Activated CD4-positive, alpha-beta memory T cell treated with anti-CD3 and anti-CD28 coated beads for 36 hours (primary cell): Measurements from ENCODE around the gene SMURF1. TPM values are rescaled to one million over a fixed set of nuclear protein-coding genes. Genes with fewer than 3 reads are reported as not detected.

Experiments
- CTCF ChIA-PET: fragments of 350-600 bp; sonication (Branson Sonifier 250); formaldehyde crosslinking; loops from one replicate; lab custom pipeline; 2021; ENCODE audit warnings: antibody characterized with exemption, inconsistent platforms; lab: Charles Lee
- POLR2A ChIA-PET: fragments of 350-600 bp; sonication (Branson Sonifier 250); formaldehyde crosslinking; loops from one replicate; lab custom pipeline; 2021; ENCODE audit warnings: antibody characterized with exemption; lab: Charles Lee
- DNase-seq: peaks from one replicate; pipeline ENCODE4 v3.0.0-alpha.2; 2020
- H3K27ac Mint-ChIP-seq: one replicate; pipeline ENCODE4 v1.8.0; 2021; ENCODE audit warnings: mixed read lengths
- H3K27me3 Mint-ChIP-seq: one replicate; pipeline ENCODE4 v1.8.0; 2021; ENCODE audit warnings: mixed read lengths
- H3K36me3 Mint-ChIP-seq: one replicate; pipeline ENCODE4 v1.8.0; 2021; ENCODE audit warnings: mixed read lengths
- H3K4me1 Mint-ChIP-seq: one replicate; pipeline ENCODE4 v1.8.0; 2021; ENCODE audit warnings: low read depth, mixed read lengths
- H3K4me3 Mint-ChIP-seq: one replicate; pipeline ENCODE4 v1.8.0; 2021; ENCODE audit warnings: mild to moderate bottlenecking, mixed read lengths
- H3K9me3 Mint-ChIP-seq: one replicate; pipeline ENCODE4 v1.8.0; 2021; ENCODE audit warnings: mixed read lengths
- intact Hi-C: fragments of 100-400 bp; cut with micrococcal nuclease; formaldehyde crosslinking; loops from one replicate; pipeline ENCODE4 v1.15.1; 2023
- total RNA-seq, 2 experiments: library from RNA; stranded (reverse); gene quantifications; one replicate each; pipeline ENCODE4 v1.2.3, GENCODE V29; 2021

Gene SMURF1
- total RNA-seq, 2 experiments from 2014 or later: 14.0 to 16.2 TPM

- no peaks in the 10 kb centered on the region for H3K27me3 Mint-ChIP-seq
- no peak for DNase-seq
- H3K9me3 Mint-ChIP-seq: peaks cover 5% of the 10 kb centered on the region
- no peak overlapping the region for H3K4me3 Mint-ChIP-seq
- H3K4me1 Mint-ChIP-seq: peaks cover 15% of the 10 kb centered on the region
- intact Hi-C loops: no loop called here
- ChIA-PET POLR2A (no interaction called here), CTCF (no interaction called here)
- H3K36me3 Mint-ChIP-seq: peaks cover 13% of the 10 kb centered on the region
- no peak overlapping the region for H3K27ac Mint-ChIP-seq
Measured at GRCh38 chr7:99086944-99087343, 57.0 kb downstream of the SMURF1 start.

GRCh38 chr7:99086532-99086931, 57.4 kb downstream of the SMURF1 start:
- H3K4me3 Mint-ChIP-seq: no peak overlapping the region
- peaks cover 15% of the 10 kb centered on the region for H3K4me1 Mint-ChIP-seq
- DNase-seq: no peak
- H3K9me3 Mint-ChIP-seq: peaks cover 5% of the 10 kb centered on the region
- no peak overlapping the region for H3K27ac Mint-ChIP-seq
- ChIA-PET CTCF (no interaction called here), POLR2A (no interaction called here)
- no peaks in the 10 kb centered on the region for H3K27me3 Mint-ChIP-seq
- intact Hi-C loops: no loop called here
- peaks cover 13% of the 10 kb centered on the region for H3K36me3 Mint-ChIP-seq

DNA sequence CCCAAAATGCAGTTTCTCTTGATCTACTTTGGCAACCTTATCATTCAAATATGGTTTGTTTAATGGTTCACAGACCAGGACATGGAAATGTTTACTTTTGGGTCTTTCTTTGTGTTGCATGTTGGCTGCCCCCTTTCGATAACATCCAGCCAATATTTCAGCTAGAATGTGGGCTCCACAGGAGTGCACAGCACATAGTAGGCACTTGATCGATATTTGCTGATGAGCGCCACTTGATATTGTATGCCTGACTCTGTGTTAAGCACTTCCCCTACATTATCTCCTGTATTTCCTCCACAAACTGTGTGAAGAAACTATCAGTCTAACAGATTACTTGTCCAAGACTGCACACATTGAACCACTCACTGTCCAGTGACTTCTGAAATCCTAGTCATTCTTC, 60.2 kb downstream of the SMURF1 start:
- CTCF ChIA-PET: no interaction called here
- peaks cover 13% of the 10 kb centered on the region for H3K36me3 Mint-ChIP-seq
- no peak for DNase-seq
- POLR2A ChIA-PET: no interaction called here
- peaks cover 5% of the 10 kb centered on the region for H3K9me3 Mint-ChIP-seq
- H3K4me1 Mint-ChIP-seq: peaks cover 27% of the 10 kb centered on the region
- H3K4me3 Mint-ChIP-seq: no peak overlapping the region
- H3K27ac Mint-ChIP-seq: no peak overlapping the region
- no peaks in the 10 kb centered on the region for H3K27me3 Mint-ChIP-seq
- intact Hi-C loops: no loop called here

DNA sequence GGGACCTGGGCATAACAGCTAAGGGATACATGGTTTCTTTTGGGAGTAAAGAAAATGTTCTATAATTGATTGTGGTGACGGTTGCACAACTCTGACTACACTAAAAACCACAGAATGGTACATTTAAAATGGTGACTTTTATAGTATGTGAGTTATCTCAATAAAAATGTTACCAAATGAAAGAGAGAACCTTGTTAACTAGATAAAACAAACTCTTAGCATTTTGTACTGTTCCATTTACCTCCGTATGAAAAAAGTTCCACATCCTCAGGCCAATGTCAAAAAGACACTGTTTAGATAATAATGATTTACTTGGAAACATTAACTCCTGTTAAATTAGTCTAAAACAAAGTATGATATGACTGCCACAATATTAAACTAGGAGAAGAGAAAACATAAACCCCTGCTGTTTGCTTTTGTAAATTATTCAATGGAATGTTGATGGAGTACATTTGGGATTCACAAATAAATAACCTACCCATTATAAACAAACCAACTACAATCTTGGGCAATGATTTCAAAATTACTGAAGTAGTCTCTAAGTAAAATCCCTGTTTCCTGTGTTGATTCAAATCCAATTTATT, 60.7 kb downstream of the SMURF1 start:
- Mint-ChIP-seq H3K27ac (no peak overlapping the region), H3K4me1 (peaks cover 23% of the 10 kb centered on the region), H3K27me3 (no peaks in the 10 kb centered on the region), H3K4me3 (no peak overlapping the region), H3K9me3 (peaks cover 5% of the 10 kb centered on the region), H3K36me3 (peaks cover 11% of the 10 kb centered on the region)
- intact Hi-C loops: no loop called here
- CTCF ChIA-PET: no interaction called here
- no peak for DNase-seq
- POLR2A ChIA-PET: no interaction called here

GRCh38 chr7:99080679-99081078, 63.2 kb downstream of the SMURF1 start:
- Mint-ChIP-seq H3K4me1 (peaks cover 27% of the 10 kb centered on the region), H3K27me3 (no peaks in the 10 kb centered on the region), H3K36me3 (peaks cover 3% of the 10 kb centered on the region), H3K27ac (no peak overlapping the region), H3K4me3 (no peak overlapping the region), H3K9me3 (no peaks in the 10 kb centered on the region)
- CTCF ChIA-PET: no interaction called here
- intact Hi-C loops: no loop called here
- POLR2A ChIA-PET: no interaction called here
- no peak for DNase-seq

GRCh38 chr7:99079104-99079503, 64.8 kb downstream of the SMURF1 start:
- H3K9me3 Mint-ChIP-seq: no peaks in the 10 kb centered on the region
- intact Hi-C loops: no loop called here
- ChIA-PET POLR2A (no interaction called here), CTCF (no interaction called here)
- no peaks in the 10 kb centered on the region for H3K27me3 Mint-ChIP-seq
- peaks cover 3% of the 10 kb centered on the region for H3K36me3 Mint-ChIP-seq
- no peak overlapping the region for H3K27ac Mint-ChIP-seq
- no peak overlapping the region for H3K4me3 Mint-ChIP-seq
- no peak for DNase-seq
- H3K4me1 Mint-ChIP-seq: peaks cover 24% of the 10 kb centered on the region

GRCh38 chr7:99078416-99078815, 65.5 kb downstream of the SMURF1 start:
- no peak for DNase-seq
- no peak overlapping the region for H3K27ac Mint-ChIP-seq
- no peaks in the 10 kb centered on the region for H3K27me3 Mint-ChIP-seq
- CTCF ChIA-PET: no interaction called here
- peaks cover 24% of the 10 kb centered on the region for H3K4me1 Mint-ChIP-seq
- H3K36me3 Mint-ChIP-seq: peaks cover 3% of the 10 kb centered on the region
- intact Hi-C loops: no loop called here
- POLR2A ChIA-PET: no interaction called here
- H3K9me3 Mint-ChIP-seq: no peaks in the 10 kb centered on the region
- no peak overlapping the region for H3K4me3 Mint-ChIP-seq

DNA sequence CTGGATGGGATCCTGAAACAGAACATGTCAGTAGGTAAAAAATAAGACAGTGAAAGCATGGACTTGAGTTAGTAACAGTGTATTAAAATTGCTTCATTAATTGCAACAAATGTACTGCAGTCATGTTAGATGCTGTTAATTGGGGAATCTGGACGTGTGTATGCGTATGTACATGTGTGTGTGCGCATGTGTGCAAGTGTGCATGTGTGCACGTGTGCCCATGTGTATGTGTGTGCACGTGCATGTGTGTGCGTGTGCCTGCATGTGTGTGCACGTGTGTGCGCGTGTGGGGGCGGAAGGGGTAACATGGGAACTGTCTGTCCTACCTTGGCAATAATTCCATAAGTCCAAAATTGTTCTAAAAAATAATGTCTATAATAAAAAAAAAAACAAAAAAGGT, 67.3 kb downstream of the SMURF1 start:
- ChIA-PET POLR2A (no interaction called here), CTCF (no interaction called here)
- Mint-ChIP-seq H3K27ac (no peak overlapping the region), H3K4me1 (peaks cover 20% of the 10 kb centered on the region), H3K27me3 (no peaks in the 10 kb centered on the region), H3K9me3 (no peaks in the 10 kb centered on the region), H3K36me3 (no peaks in the 10 kb centered on the region), H3K4me3 (no peak overlapping the region)
- intact Hi-C loops: no loop called here
- DNase-seq: no peak

- Mint-ChIP-seq H3K4me3 (no peak overlapping the region), H3K27me3 (no peaks in the 10 kb centered on the region), H3K9me3 (no peaks in the 10 kb centered on the region), H3K36me3 (no peaks in the 10 kb centered on the region), H3K27ac (no peak overlapping the region), H3K4me1 (peaks cover 11% of the 10 kb centered on the region)
- ChIA-PET CTCF (no interaction called here), POLR2A (no interaction called here)
- intact Hi-C loops: no loop called here
- DNase-seq: no peak
Measured at GRCh38 chr7:99073839-99074446, 70.0 kb downstream of the SMURF1 start.

GRCh38 chr7:99072126-99072525, 71.8 kb downstream of the SMURF1 start:
- intact Hi-C loops: no loop called here
- POLR2A ChIA-PET: no interaction called here
- Mint-ChIP-seq H3K4me1 (peaks cover 17% of the 10 kb centered on the region), H3K4me3 (no peak overlapping the region), H3K27ac (no peak overlapping the region), H3K36me3 (no peaks in the 10 kb centered on the region), H3K27me3 (no peaks in the 10 kb centered on the region), H3K9me3 (no peaks in the 10 kb centered on the region)
- CTCF ChIA-PET: no interaction called here
- DNase-seq: no peak

GRCh38 chr7:99070361-99070760, 73.5 kb downstream of the SMURF1 start:
- no peaks in the 10 kb centered on the region for H3K27me3 Mint-ChIP-seq
- POLR2A ChIA-PET: no interaction called here
- H3K27ac Mint-ChIP-seq: no peak overlapping the region
- CTCF ChIA-PET: no interaction called here
- H3K36me3 Mint-ChIP-seq: no peaks in the 10 kb centered on the region
- peaks cover 14% of the 10 kb centered on the region for H3K4me1 Mint-ChIP-seq
- no peaks in the 10 kb centered on the region for H3K9me3 Mint-ChIP-seq
- no peak overlapping the region for H3K4me3 Mint-ChIP-seq
- DNase-seq: no peak
- intact Hi-C loops: no loop called here

GRCh38 chr7:99061001-99061776, 82.7 kb downstream of the SMURF1 start:
- Mint-ChIP-seq H3K9me3 (no peaks in the 10 kb centered on the region), H3K36me3 (peaks cover 3% of the 10 kb centered on the region), H3K4me1 (peaks cover 10% of the 10 kb centered on the region), H3K27ac (no peak overlapping the region), H3K4me3 (no peak overlapping the region), H3K27me3 (no peaks in the 10 kb centered on the region)
- intact Hi-C loops: no loop called here
- POLR2A ChIA-PET: no interaction called here
- no peak for DNase-seq
- CTCF ChIA-PET: interaction anchor here (1.0 kb wide), 2 partner anchors 38 to 252 kb away, joined by 3 read pairs; no protein-coding TSS in a partner anchor
